GM19395 (cell line): ENCODE measurements around the gene DAO.

Source experiments
- ATAC-seq: cut with Tn5 transposase; IDR thresholded peaks from one replicate; pipeline ENCODE4 v1.9.1; 2021; ENCODE audit warnings: mild to moderate bottlenecking, moderate library complexity; ENCODE audit not compliant: unreplicated experiment

Gene DAO

GRCh38 chr12:108918206-108918605 lies 38.3 kb downstream of the DAO start:
- ATAC-seq, result no peak

- no peak for ATAC-seq
Measured at GRCh38 chr12:108918960-108919642, 39.2 kb downstream of the DAO start.

GRCh38 chr12:108921946-108922345 lies 42.1 kb downstream of the DAO start:
- ATAC-seq, result no peak

GRCh38 chr12:108922918-108923317 lies 43.0 kb downstream of the DAO start:
- ATAC-seq, result no peak

- ATAC-seq, result no peak
Measured at GRCh38 chr12:108928695-108929094, 48.8 kb downstream of the DAO start.

GRCh38 chr12:108930155-108930554 lies 50.3 kb downstream of the DAO start:
- ATAC-seq, result peak; percentile 79

GRCh38 chr12:108930756-108931155 lies 50.9 kb downstream of the DAO start:
- ATAC-seq, result no peak

- no peak for ATAC-seq
Measured at GRCh38 chr12:108933949-108934348, 54.1 kb downstream of the DAO start.

GRCh38 chr12:108935159-108935763 lies 55.4 kb downstream of the DAO start:
- no peak for ATAC-seq

GRCh38 chr12:108938247-108938924 lies 58.5 kb downstream of the DAO start:
- ATAC-seq, result no peak

GRCh38 chr12:108939594-108939993 lies 59.7 kb downstream of the DAO start:
- no peak for ATAC-seq

GRCh38 chr12:108940138-108940537 lies 60.2 kb downstream of the DAO start:
- ATAC-seq, result no peak

- no peak for ATAC-seq
Measured at GRCh38 chr12:108947097-108947496, 67.2 kb downstream of the DAO start.

GRCh38 chr12:108948367-108948766 lies 68.5 kb downstream of the DAO start:
- ATAC-seq, result no peak

- ATAC-seq, result no peak
Measured at GRCh38 chr12:108949976-108950375, 70.1 kb downstream of the DAO start.
